Activated naive CD8-positive, alpha-beta T cell treated with anti-CD3 and anti-CD28 coated beads for 36 hours (primary cell): ENCODE measurements around the gene KLF12. TPM values are rescaled to one million over a fixed set of nuclear protein-coding genes. Genes with fewer than 3 reads are reported as not detected.

Source experiments
- DNase-seq: peaks from one replicate; pipeline ENCODE4 v3.0.0; 2021
- H3K27ac Mint-ChIP-seq: one replicate; pipeline ENCODE4 v1.8.0; 2022; ENCODE audit warnings: mild to moderate bottlenecking, moderate library complexity, mixed read lengths
- H3K27me3 Mint-ChIP-seq: one replicate; pipeline ENCODE4 v1.8.0; 2022; ENCODE audit warnings: mild to moderate bottlenecking, mixed read lengths
- H3K36me3 Mint-ChIP-seq: one replicate; pipeline ENCODE4 v1.8.0; 2021; ENCODE audit warnings: mild to moderate bottlenecking, mixed read lengths
- H3K4me1 Mint-ChIP-seq: one replicate; pipeline ENCODE4 v1.8.0; 2021; ENCODE audit warnings: mixed read lengths
- H3K4me3 Mint-ChIP-seq: one replicate; pipeline ENCODE4 v1.8.0; 2022; ENCODE audit warnings: mild to moderate bottlenecking, moderate library complexity, mixed read lengths
- H3K9me3 Mint-ChIP-seq: one replicate; pipeline ENCODE4 v1.8.0; 2022; ENCODE audit warnings: mixed read lengths
- total RNA-seq, 2 experiments: library from RNA; stranded (reverse); gene quantifications; one replicate each; pipeline ENCODE4 v1.2.3, GENCODE V29; 2021

KLF12 gene
- total RNA-seq, 2 experiments from 2014 or later = 13.5 to 16.7 TPM

GRCh38 chr13:74148352-74148751 lies 14.1 kb upstream of the KLF12 start:
- H3K36me3 Mint-ChIP-seq = no peaks in the 10 kb centered on the region
- DNase-seq = no peak
- H3K9me3 Mint-ChIP-seq = no peaks in the 10 kb centered on the region
- H3K27ac Mint-ChIP-seq = no peak overlapping the region
- no peaks in the 10 kb centered on the region for H3K27me3 Mint-ChIP-seq
- no peak overlapping the region for H3K4me3 Mint-ChIP-seq
- no peaks in the 10 kb centered on the region for H3K4me1 Mint-ChIP-seq

- Mint-ChIP-seq H3K27ac (no peak overlapping the region), H3K36me3 (no peaks in the 10 kb centered on the region), H3K27me3 (no peaks in the 10 kb centered on the region), H3K9me3 (no peaks in the 10 kb centered on the region), H3K4me1 (no peaks in the 10 kb centered on the region), H3K4me3 (no peak overlapping the region)
- DNase-seq = no peak
Observed at GRCh38 chr13:74145249-74145975, 11.2 kb upstream of the KLF12 start.

- no peak overlapping the region for H3K27ac Mint-ChIP-seq
- H3K27me3 Mint-ChIP-seq = no peaks in the 10 kb centered on the region
- no peaks in the 10 kb centered on the region for H3K9me3 Mint-ChIP-seq
- DNase-seq = no peak
- no peaks in the 10 kb centered on the region for H3K36me3 Mint-ChIP-seq
- no peak overlapping the region for H3K4me3 Mint-ChIP-seq
- H3K4me1 Mint-ChIP-seq = no peaks in the 10 kb centered on the region
Observed at GRCh38 chr13:74144269-74144668, 10.1 kb upstream of the KLF12 start.

GRCh38 chr13:74142257-74142656 lies 8.1 kb upstream of the KLF12 start:
- DNase-seq = no peak
- no peak overlapping the region for H3K27ac Mint-ChIP-seq
- no peak overlapping the region for H3K4me3 Mint-ChIP-seq
- H3K4me1 Mint-ChIP-seq = no peaks in the 10 kb centered on the region
- H3K27me3 Mint-ChIP-seq = no peaks in the 10 kb centered on the region
- no peaks in the 10 kb centered on the region for H3K36me3 Mint-ChIP-seq
- H3K9me3 Mint-ChIP-seq = no peaks in the 10 kb centered on the region

- Mint-ChIP-seq H3K36me3 (no peaks in the 10 kb centered on the region), H3K9me3 (no peaks in the 10 kb centered on the region), H3K27me3 (no peaks in the 10 kb centered on the region), H3K27ac (no peak overlapping the region), H3K4me1 (no peaks in the 10 kb centered on the region), H3K4me3 (no peak overlapping the region)
- DNase-seq = no peak
Observed at GRCh38 chr13:74138241-74138640, 4.0 kb upstream of the KLF12 start.

- Mint-ChIP-seq H3K9me3 (no peaks in the 10 kb centered on the region), H3K4me1 (peaks cover 10% of the 10 kb centered on the region), H3K27me3 (no peaks in the 10 kb centered on the region), H3K36me3 (peaks cover 2% of the 10 kb centered on the region), H3K27ac (no peak overlapping the region), H3K4me3 (no peak overlapping the region)
- peak; percentile 36 for DNase-seq
Observed at GRCh38 chr13:74136084-74136658, 2.0 kb upstream of the KLF12 start.

GRCh38 chr13:74135326-74136083 lies 1.3 kb upstream of the KLF12 start:
- Mint-ChIP-seq H3K36me3 (peaks cover 4% of the 10 kb centered on the region), H3K4me1 (peaks cover 17% of the 10 kb centered on the region), H3K27me3 (no peaks in the 10 kb centered on the region), H3K27ac (no peak overlapping the region), H3K9me3 (no peaks in the 10 kb centered on the region), H3K4me3 (no peak overlapping the region)
- DNase-seq = peak; percentile 81

- Mint-ChIP-seq H3K27ac (peak overlapping the region; percentile 86), H3K4me3 (no peak overlapping the region), H3K4me1 (peaks cover 24% of the 10 kb centered on the region), H3K36me3 (peaks cover 5% of the 10 kb centered on the region), H3K9me3 (no peaks in the 10 kb centered on the region), H3K27me3 (no peaks in the 10 kb centered on the region)
- DNase-seq = peak; percentile 80
Observed at GRCh38 chr13:74134777-74135325, 647 bp upstream of the KLF12 start.

- Mint-ChIP-seq H3K27me3 (no peaks in the 10 kb centered on the region), H3K36me3 (peaks cover 6% of the 10 kb centered on the region), H3K4me3 (peak overlapping the region; percentile 95), H3K27ac (peak overlapping the region; percentile 93), H3K4me1 (peaks cover 31% of the 10 kb centered on the region), H3K9me3 (no peaks in the 10 kb centered on the region)
- peak; percentile 89 for DNase-seq
Observed at GRCh38 chr13:74133657-74134201, 475 bp downstream of the KLF12 start.

GRCh38 chr13:74132776-74133656 lies 1.2 kb downstream of the KLF12 start:
- Mint-ChIP-seq H3K27ac (peak overlapping the region; percentile 93), H3K4me3 (peak overlapping the region; percentile 95), H3K9me3 (no peaks in the 10 kb centered on the region), H3K36me3 (peaks cover 6% of the 10 kb centered on the region), H3K27me3 (no peaks in the 10 kb centered on the region), H3K4me1 (peaks cover 38% of the 10 kb centered on the region)
- DNase-seq = peak; percentile 24

- peak; percentile 18 for DNase-seq
- no peaks in the 10 kb centered on the region for H3K9me3 Mint-ChIP-seq
- peak overlapping the region; percentile 93 for H3K27ac Mint-ChIP-seq
- peak overlapping the region; percentile 95 for H3K4me3 Mint-ChIP-seq
- H3K27me3 Mint-ChIP-seq = no peaks in the 10 kb centered on the region
- peaks cover 6% of the 10 kb centered on the region for H3K36me3 Mint-ChIP-seq
- H3K4me1 Mint-ChIP-seq = peaks cover 44% of the 10 kb centered on the region
Observed at GRCh38 chr13:74132152-74132775, 1.9 kb downstream of the KLF12 start.

- Mint-ChIP-seq H3K27ac (peak overlapping the region; percentile 16), H3K27me3 (no peaks in the 10 kb centered on the region), H3K4me1 (peaks cover 52% of the 10 kb centered on the region), H3K9me3 (no peaks in the 10 kb centered on the region), H3K36me3 (peaks cover 6% of the 10 kb centered on the region), H3K4me3 (no peak overlapping the region)
- DNase-seq = no peak
Observed at GRCh38 chr13:74131227-74131626, 3.0 kb downstream of the KLF12 start.

- Mint-ChIP-seq H3K36me3 (peaks cover 9% of the 10 kb centered on the region), H3K27me3 (no peaks in the 10 kb centered on the region), H3K4me3 (peak overlapping the region; percentile 54), H3K9me3 (peaks cover 2% of the 10 kb centered on the region), H3K27ac (peak overlapping the region; percentile 88), H3K4me1 (peaks cover 60% of the 10 kb centered on the region)
- no peak for DNase-seq
Observed at GRCh38 chr13:74129500-74130191, 4.6 kb downstream of the KLF12 start.
